ENCODE results near the gene TTC31.

TTC31 gene

GRCh38 chr2:74504591-74504990 is 21.7 kb downstream of the TTC31 start:
- no peak for DNase-seq (ENCODE audit: low read depth in 3 of 3)

DNA sequence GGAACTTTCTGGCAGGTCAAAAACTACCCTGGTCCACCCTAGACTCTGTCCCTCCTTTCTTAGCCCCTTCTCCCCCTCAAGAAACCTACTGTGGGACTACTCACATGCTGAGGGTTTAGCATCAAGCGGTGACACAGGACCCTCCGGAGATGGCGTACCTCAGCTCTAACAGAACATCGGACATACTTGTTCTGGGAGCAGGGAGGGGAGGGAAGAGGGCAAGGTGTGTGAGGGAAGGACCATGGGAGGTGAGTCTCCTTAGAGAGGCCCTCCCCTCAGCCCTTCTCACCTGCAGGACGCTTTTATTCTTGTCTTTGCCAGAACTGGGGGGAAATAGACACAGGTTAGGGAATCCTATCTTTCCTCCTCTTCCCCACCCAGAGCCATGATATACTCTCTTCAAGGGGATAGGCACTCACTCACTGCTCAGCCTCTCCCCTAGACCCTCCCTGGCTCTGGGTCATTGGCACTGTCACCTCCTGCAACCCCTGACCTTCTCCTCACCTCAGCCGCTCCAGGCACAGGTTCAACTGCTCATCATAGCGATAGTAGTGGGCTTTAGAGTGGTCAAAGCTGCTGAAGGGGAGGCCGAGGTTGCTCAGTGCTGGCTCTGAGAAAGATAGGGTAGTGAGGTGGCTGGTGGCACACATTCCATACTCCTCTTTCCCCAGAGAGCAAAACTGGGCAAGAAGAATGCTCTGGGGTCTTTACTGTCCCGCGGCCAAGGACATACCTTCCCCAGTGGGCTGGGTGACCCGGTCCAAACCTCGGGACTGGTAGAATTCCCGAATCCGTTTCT is 22.8 kb downstream of the TTC31 start:
- no peak for DNase-seq (ENCODE audit: low read depth in 3 of 3)

DNA sequence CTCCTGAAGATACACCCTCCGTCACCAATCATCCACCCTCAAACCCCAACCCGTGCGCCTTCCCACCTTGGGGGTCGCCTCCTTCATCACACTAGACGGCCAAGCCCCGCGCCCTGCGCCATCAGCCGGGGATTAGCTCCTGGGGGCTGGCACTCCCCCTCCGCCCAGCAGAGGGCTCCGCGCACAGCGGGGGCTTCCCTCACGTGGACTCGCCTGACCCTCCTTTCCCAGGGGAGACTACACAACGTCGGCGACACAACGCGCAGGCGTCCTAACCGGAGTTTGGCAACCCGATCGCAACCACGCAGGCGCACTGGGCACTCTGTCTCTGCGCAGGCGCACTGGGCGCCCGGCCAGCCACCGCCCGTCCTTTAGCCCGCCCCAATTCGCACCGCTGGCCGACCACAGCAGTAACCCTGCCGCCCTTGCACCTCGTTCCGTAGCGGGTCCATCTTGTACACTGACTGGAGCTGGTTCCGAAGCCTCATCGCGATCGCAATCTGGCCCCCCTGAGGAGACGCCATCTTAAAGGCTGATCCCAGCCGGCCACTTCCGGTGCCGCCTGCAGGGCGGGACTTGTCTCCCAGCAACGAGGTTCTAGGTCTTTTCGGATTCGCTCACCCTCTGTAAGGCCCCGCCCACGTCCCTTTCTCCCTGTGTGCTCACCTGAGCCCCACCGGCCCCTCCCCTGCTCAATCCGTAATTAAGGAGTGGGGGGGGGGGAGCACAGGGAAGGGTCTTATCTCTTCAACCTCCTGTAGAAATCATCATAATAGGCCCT is 24.5 kb downstream of the TTC31 start, which contains the start of gene PCGF1:
Gene PCGF1, minus strand, starts transcription at position 551 of the 781 bp plus-strand sequence. Its CDS starts 27 bp downstream, at position 524.
- peak; percentile 94 to 99 (median 95) for DNase-seq (ENCODE audit: low read depth in 3 of 3)

DNA sequence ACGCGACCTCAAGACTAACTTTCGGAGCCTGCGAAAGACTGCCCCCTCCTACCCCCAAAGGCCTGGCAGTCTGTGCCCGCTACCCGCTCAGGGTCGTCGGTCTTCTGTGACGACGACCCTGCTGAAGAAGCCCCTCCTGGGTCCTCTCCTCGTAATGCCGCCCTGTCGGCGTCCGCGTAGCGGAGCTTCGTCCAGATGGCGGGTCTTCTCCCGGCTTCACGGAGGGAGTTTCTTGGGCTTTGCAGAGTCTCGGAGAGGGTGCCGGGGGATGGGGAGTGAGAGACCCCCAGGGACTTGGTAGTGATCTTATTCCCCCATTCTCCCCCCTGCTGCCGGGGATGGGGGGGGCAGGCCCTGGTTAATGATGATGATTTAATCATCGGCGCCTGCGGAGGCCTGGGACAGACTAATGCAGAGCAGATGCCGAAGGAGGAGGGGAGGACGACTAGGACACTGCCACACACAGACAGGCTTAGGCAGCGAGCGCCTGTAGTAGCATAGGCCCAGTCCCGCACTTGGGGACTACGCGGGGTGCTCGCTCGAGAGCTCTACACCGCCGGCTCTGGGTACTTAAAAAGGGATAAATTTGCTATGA is 25.1 kb downstream of the TTC31 start:
- no peak for DNase-seq (ENCODE audit: low read depth in 3 of 3)

- no peak for DNase-seq (ENCODE audit: low read depth in 3 of 3)
Observed at GRCh38 chr2:74510272-74510671, 27.4 kb downstream of the TTC31 start.

DNA sequence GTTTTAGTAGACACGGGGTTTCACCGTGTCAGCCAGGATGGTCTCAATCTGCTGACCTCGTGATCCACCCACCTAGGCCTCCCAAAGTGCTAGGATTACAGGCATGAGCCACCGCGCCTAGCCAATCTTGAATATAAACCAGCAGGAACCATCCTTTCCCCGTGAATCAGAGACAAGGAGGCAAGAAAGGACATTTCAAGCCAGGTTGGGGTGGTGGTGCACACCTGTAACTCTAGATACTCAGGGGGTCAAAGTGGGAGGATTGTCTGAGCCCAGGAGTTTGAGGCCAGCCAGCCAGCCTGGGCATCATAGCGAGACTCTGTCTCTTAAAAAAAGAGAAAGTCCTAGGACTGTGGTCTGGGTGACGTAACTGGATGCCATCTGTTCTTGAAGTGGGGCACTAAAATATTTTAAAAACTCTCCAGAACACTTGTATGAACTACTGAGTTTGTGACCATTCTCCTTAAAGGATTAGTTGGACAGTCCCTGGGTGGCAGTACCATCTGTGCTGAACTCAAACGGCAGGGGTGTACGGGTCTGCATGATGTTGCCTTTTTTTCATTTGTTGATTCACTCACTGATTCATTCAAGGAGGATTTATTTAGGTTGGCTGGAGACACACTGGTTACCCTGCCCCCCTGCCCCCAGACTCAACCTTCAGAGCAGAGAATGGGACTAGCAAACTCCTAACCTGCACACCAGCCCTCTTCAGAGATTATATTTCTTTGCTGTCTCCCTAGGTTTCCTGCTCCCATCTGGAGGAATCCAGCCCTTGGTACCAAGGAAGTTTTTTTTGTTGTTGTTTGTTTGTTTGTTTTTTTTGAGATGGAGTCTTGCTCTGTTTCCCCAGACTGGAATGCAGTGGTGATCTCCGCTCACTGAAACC is 28.5 kb downstream of the TTC31 start:
- DNase-seq (ENCODE audit: low read depth in 3 of 3), result no peak

DNA sequence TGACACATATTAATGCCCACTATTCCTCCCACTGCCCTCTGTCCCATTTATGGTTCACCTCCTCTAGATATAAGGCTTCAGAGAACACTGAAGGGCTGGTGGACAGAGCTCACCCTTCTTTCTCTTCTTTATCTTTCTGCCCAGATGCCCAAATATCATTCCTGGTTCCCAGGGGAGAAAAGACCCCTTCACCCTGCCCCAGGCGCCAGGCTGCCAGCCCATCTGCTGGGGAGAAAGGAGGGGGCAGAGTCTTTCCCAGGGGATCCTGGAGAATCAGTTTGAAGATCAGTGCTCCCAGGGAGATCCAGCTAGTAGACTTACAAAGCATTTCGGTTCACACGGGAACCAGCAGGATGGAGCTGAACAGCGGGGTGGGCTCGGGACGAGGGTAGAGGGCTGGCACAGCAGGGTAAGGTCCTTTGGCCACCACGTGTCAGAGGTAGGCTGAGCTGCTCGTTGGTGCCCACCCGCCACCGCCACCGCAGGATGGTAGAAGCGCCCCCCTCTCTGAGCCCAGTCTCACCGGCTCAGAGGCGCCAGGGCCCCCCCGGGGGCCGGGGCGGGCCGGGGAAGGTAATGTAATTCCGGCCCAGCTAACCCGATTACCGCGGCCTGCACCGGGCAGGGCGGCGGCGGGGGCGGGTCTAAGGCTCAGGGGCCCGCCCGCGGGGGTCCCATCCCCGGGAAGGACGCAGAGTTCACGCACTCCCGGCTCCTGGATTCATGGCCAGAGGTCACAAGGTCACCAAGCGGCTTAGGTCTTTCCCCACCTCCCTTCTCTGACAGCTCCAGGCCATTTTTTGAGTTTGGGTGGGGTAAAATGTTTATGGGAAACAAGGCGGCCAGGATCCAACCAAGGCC is 30.1 kb downstream of the TTC31 start:
- DNase-seq (ENCODE audit: low read depth in 3 of 3), result no peak

DNA sequence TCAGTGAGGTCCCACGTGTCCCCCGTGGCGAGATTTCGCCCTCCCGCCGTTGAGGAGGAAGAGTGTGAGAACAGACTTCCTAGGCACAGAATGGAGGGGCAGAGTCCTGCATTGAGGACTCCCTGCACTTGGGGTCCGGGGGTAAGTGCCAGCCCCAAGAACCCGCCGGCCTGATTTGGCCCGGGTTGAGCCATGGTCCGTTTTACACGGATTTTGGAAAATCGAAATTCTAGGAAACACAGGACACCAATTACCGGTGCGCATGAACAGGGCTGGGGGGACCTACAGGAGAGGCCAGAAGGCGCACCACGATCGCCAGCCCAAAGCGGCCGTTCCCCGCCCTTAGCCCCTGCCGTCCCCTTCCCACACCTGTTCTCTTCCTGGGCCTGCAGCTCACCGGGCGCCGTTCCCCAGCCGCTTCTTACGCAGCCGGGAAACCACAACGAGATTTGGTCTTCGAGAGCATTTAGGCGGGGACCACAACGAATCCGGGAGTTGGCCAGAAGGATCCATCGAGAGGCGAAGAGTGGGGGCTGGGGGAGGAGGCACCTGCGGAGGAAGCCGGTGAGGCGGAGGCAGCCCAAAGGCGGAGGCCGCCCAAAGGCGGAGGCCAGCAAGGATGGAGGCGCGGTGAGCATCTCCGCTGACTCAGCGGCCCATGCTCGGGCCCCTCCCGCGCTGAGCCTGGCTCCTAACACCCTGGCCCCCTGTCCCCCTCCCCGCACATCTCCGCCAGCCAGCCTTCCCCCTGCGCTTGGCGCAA is 30.9 kb downstream of the TTC31 start:
- DNase-seq (ENCODE audit: low read depth in 3 of 3), result no peak

DNA sequence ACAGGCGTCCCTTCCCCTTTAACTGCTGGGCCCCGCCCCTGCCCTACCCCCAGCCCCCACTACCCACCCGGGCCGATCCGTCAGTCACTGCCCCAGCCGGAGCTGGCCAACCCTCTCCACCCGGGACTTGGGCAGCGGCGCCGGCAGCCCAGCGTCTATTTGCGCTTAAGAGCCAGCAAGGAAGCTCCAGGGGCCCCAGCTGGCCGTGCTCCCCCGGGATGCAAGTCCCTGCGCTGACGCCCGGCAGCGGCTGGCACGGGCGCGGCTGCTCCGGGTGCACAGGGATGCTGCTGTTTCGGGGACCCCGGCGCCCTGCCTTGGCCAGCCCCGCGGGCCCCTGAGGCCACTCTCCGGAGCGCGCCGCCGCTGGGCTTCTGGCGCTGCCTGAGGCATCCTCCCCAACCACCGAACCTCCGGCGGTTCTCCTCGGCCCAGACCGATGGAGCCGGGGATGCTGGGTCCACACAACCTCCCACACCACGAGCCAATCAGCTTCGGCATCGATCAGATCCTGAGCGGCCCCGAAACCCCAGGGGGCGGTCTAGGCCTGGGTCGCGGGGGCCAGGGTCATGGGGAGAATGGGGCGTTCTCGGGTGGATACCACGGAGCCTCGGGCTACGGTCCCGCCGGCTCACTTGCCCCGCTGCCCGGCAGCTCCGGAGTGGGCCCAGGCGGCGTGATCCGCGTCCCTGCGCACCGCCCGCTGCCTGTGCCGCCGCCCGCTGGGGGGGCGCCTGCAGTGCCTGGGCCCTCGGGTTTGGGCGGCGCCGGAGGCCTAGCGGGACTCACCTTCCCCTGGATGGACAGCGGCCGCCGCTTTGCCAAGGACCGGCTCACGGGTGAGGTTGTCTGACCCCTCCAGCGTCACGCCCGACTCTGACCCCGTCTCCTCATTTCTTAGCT is 31.7 kb downstream of the TTC31 start, which contains the start of gene TLX2:
Gene TLX2, plus strand, starts transcription at position 83 of the 903 bp plus-strand sequence. Its CDS starts 357 bp downstream, at position 440.
- DNase-seq (ENCODE audit: low read depth in 3 of 3), result no peak

DNA sequence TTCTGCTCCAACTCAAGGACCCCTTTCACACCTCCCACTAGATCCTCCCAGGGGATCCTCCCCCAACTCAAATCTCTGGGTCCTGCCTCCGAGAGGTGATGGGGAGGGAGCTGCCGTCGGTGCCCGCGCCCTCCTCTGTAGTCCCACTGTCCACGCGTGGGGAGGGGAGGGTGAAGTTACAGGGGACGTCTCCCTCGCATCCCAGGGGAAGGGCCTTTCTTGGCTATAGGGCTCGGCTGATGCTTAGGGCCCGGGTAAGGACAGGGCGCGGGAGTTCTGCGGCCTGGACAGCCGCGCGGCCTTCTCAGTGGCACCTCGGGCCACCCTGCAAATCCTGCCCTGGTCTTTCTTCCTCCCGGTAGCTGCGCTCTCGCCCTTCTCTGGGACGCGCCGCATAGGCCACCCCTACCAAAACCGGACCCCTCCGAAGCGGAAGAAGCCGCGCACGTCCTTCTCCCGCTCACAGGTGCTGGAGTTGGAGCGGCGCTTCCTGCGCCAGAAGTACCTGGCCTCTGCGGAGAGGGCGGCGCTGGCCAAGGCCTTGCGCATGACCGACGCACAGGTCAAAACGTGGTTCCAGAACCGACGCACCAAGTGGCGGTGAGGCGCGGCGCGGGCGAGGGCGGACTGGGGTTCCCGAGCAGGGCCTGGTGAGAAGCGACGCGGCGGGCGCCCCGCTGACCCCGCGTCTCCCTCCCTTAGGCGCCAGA is 32.5 kb downstream of the TTC31 start:
- DNase-seq (ENCODE audit: low read depth in 3 of 3), result no peak

- peak in 2 of 3 donors; percentile 58 to 71 for DNase-seq (ENCODE audit: low read depth in 3 of 3)
Observed at GRCh38 chr2:74515981-74516633, 33.2 kb downstream of the TTC31 start.

- DNase-seq (ENCODE audit: low read depth in 3 of 3), result no peak
Observed at GRCh38 chr2:74516650-74517049, 33.8 kb downstream of the TTC31 start.

GRCh38 chr2:74522516-74522915 is 39.6 kb downstream of the TTC31 start:
- DNase-seq (ENCODE audit: low read depth in 3 of 3), result no peak

- DNase-seq (ENCODE audit: low read depth in 3 of 3), result no peak
Observed at GRCh38 chr2:74524005-74524404, 41.1 kb downstream of the TTC31 start.

DNA sequence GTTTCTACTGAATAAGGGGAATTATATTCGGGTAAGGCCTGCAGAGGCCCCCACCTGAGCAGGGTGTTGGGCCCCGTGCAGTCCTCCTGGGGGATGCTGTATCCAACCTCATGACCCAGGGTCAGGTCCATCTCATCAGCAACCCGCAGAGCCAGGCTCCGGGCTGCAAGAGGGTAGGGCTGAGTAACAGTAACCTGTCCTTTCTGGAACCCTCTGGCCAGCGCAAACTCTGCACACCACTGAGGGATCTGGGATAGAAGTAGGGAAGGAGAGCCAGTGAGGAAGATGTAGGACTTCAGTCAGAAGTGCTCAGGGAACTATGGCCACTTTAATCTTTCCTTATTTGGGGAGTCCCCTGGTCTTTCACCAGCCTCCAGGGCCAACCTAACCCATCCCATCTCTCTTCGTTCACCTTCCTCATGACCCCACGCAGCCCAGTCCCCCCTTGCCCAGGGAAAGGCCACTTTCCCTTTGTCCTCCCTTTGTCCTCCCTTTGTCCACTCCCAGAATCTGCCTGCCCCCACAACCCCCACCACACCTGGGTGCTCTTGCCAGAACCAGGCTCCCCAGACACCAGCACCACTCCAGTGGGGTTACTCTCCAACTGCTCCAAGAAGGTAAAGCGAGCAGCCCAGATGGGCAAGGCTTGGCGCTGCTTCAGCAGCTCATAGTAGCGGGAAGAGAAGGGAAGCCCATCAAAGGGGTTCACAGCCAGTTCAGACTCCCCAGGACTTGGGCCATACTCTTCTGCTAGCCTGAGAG is 42.3 kb downstream of the TTC31 start:
- DNase-seq (ENCODE audit: low read depth in 3 of 3), result no peak

Measured in stimulated activated CD4-positive, alpha-beta T cell treated with anti-CD3 and anti-CD28 coated beads, TNF-alpha, amount 100 ng/mL, for 48 hours (primary cell).